Neural progenitor cell (in vitro differentiated cells): ENCODE measurements around the gene LPAR2. TPM values are rescaled to one million over a fixed set of nuclear protein-coding genes. Genes with fewer than 3 reads are reported as not detected.

ENCODE experiments used
- DNase-seq: peaks from one replicate; pipeline ENCODE4 v3.0.0-alpha.2; 2016; ENCODE audit warnings: low spot score
- H2AFZ ChIP-seq: fragments of 200-600 bp; sonication (generic); replicated peaks from 2 replicates; pipeline ENCODE4 v1.6.1; 2016; ENCODE audit warnings: antibody characterized with exemption
- H3F3A ChIP-seq: fragments of 200-600 bp; sonication (generic); 2 replicates; pipeline ENCODE4 v1.6.1; 2016; ENCODE audit warnings: antibody characterized with exemption, low read depth
- H3K27ac ChIP-seq: fragments of 200-600 bp; sonication (generic); 2 replicates; pipeline ENCODE4 v1.5.1; 2016; ENCODE audit warnings: mild to moderate bottlenecking
- H3K27me3 ChIP-seq: fragments of 200-600 bp; sonication (generic); 2 replicates; pipeline ENCODE4 v1.6.1; 2016; ENCODE audit warnings: mild to moderate bottlenecking, moderate library complexity
- H3K36me3 ChIP-seq: fragments of 200-600 bp; sonication (generic); 2 replicates; pipeline ENCODE4 v1.5.1; 2016
- H3K4me1 ChIP-seq: fragments of 200-600 bp; sonication (generic); 2 replicates; pipeline ENCODE4 v1.6.1; 2016; ENCODE audit warnings: mixed run types
- H3K4me2 ChIP-seq: fragments of 200-600 bp; sonication (generic); 2 replicates; pipeline ENCODE4 v1.6.1; 2016
- H3K4me3 ChIP-seq: fragments of 200-600 bp; sonication (generic); 2 replicates; pipeline ENCODE4 v1.5.1; 2016
- H3K79me2 ChIP-seq: fragments of 200-600 bp; sonication (generic); 2 replicates; pipeline ENCODE4 v1.6.1; 2016; ENCODE audit warnings: low read depth
- H3K9ac ChIP-seq: fragments of 200-600 bp; sonication (generic); 2 replicates; pipeline ENCODE4 v1.6.1; 2016
- H3K9me3 ChIP-seq: fragments of 200-600 bp; sonication (generic); 2 replicates; pipeline ENCODE4 v1.5.1; 2016; ENCODE audit warnings: low read depth
- H4K20me1 ChIP-seq: fragments of 200-600 bp; sonication (generic); 2 replicates; pipeline ENCODE4 v1.6.1; 2016; ENCODE audit warnings: low read depth
- H3K27ac Mint-ChIP-seq: 3 replicates; pipeline ENCODE4 v1.8.0; 2021; ENCODE audit warnings: mixed read lengths
- H3K27me3 Mint-ChIP-seq: 2 replicates; pipeline ENCODE4 v1.8.0; 2022; ENCODE audit warnings: low read depth, mild to moderate bottlenecking, inconsistent platforms, moderate library complexity, mixed read lengths; ENCODE audit not compliant: insufficient read depth
- H3K36me3 Mint-ChIP-seq: 3 replicates; pipeline ENCODE4 v1.8.0; 2021; ENCODE audit warnings: mixed read lengths
- H3K4me1 Mint-ChIP-seq: 3 replicates; pipeline ENCODE4 v1.8.0; 2021; ENCODE audit warnings: mixed read lengths
- H3K4me3 Mint-ChIP-seq: 3 replicates; pipeline ENCODE4 v1.8.0; 2021; ENCODE audit warnings: mild to moderate bottlenecking, moderate library complexity, mixed read lengths
- H3K9me3 Mint-ChIP-seq: 3 replicates; pipeline ENCODE4 v1.8.0; 2020; ENCODE audit warnings: mixed read lengths
- EZH2 ChIP-seq: fragments of 200-600 bp; sonication (generic); IDR thresholded peaks from 2 replicates; pipeline ENCODE4 v1.6.1; 2017; ENCODE audit warnings: antibody characterized with exemption, mild to moderate bottlenecking, moderate library complexity
- EZH2phosphoT487 ChIP-seq: fragments of 200-600 bp; sonication (generic); IDR thresholded peaks from 2 replicates; pipeline ENCODE4 v1.6.1; 2017; ENCODE audit warnings: antibody characterized with exemption
- total RNA-seq: library from RNA; depleted of rRNA; stranded (reverse); fragments of >200 nt; gene quantifications from 2 replicates; pipeline ENCODE4 v1.2.3, GENCODE V29; 2015; ENCODE audit warnings: low replicate concordance
- TF ChIP-seq, protein P1 (sequence below): fragments of 200-600 bp; sonication (generic); IDR thresholded peaks from 2 replicates; pipeline ENCODE4 v1.5.1; 2017; ENCODE audit warnings: antibody characterized with exemption, mild to moderate bottlenecking

The LPAR2 gene
- total RNA-seq, 1 donor from 2014 or later, result 21.2 TPM

DNA sequence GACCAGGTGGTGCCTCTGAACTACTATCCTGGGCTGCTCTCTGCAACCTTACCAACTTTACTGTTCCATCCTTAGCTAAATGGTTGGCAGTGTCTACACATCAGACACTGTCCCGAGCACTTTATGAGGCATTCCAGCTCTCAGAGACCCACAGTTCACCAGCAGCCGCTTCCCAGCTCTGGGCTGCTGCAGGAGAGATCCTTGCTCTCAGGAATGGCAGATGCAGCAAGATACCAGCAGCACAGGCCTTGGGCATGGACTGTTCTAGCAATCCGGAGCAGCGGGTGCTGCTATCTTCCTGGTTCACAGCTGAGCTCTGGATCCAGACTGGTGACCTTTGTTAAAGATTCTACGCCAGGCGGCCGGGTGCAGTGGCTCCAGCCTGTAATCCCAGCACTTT, 3.3 kb upstream of the LPAR2 start:
- Histone ChIP-seq H3K4me1 (peaks cover 2% of the 10 kb centered on the region), H3K4me2 (no peak overlapping the region), H3K27me3 (no peaks in the 10 kb centered on the region), H2AFZ (no peak overlapping the region), H3K4me3 (no peak overlapping the region), H3K27ac (no peak overlapping the region), H3K79me2 (peaks cover 16% of the 10 kb centered on the region), H3K9ac (no peak overlapping the region), H3K9me3 (no peaks in the 10 kb centered on the region), H3F3A (peaks cover 3% of the 10 kb centered on the region), H3K36me3 (no peaks in the 10 kb centered on the region), H4K20me1 (peaks cover 5% of the 10 kb centered on the region)
- H3K27me3 Mint-ChIP-seq, result peaks cover 10% of the 10 kb centered on the region
- H3K27ac Mint-ChIP-seq, result no peak overlapping the region
- TF ChIP-seq EZH2phosphoT487 (no peak), EZH2 (no peak)
- TF ChIP-seq, protein P1, sequence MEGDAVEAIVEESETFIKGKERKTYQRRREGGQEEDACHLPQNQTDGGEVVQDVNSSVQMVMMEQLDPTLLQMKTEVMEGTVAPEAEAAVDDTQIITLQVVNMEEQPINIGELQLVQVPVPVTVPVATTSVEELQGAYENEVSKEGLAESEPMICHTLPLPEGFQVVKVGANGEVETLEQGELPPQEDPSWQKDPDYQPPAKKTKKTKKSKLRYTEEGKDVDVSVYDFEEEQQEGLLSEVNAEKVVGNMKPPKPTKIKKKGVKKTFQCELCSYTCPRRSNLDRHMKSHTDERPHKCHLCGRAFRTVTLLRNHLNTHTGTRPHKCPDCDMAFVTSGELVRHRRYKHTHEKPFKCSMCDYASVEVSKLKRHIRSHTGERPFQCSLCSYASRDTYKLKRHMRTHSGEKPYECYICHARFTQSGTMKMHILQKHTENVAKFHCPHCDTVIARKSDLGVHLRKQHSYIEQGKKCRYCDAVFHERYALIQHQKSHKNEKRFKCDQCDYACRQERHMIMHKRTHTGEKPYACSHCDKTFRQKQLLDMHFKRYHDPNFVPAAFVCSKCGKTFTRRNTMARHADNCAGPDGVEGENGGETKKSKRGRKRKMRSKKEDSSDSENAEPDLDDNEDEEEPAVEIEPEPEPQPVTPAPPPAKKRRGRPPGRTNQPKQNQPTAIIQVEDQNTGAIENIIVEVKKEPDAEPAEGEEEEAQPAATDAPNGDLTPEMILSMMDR, result no peak
- no peak overlapping the region for H3K4me3 Mint-ChIP-seq
- H3K4me1 Mint-ChIP-seq, result peaks cover 11% of the 10 kb centered on the region
- no peaks in the 10 kb centered on the region for H3K9me3 Mint-ChIP-seq
- no peak for DNase-seq
- peaks cover 18% of the 10 kb centered on the region for H3K36me3 Mint-ChIP-seq

DNA sequence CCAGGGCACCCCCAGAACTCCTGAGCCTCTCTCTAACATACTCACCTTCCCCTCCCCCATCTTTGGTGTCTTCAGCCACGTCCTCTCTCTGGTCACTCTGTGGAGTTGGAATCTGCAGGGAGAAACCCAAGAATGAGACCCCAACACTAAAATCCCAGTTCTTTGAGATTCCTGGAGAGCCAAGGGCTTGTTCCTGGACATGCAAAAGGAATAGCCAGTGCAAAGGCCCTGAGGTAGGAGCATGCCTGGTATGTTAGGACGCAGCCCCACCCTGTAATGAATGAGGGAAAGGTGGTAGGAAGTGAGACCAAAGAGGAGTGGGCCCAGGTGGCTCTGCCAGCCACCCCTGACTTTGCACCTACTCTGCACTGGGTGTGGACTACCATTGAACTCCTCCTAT, 2.4 kb upstream of the LPAR2 start:
- TF ChIP-seq EZH2, result no peak
- TF ChIP-seq EZH2phosphoT487, result no peak
- TF ChIP-seq, protein P1, result no peak
- H2AFZ ChIP-seq, result no peak overlapping the region
- H3K4me3 Mint-ChIP-seq, result no peak overlapping the region
- no peaks in the 10 kb centered on the region for H3K9me3 Mint-ChIP-seq
- peaks cover 10% of the 10 kb centered on the region for H3K27me3 Mint-ChIP-seq
- H3K4me1 ChIP-seq, result peaks cover 7% of the 10 kb centered on the region
- no peak overlapping the region for H3K4me3 ChIP-seq
- no peak overlapping the region for H3K9ac ChIP-seq
- H3K4me2 ChIP-seq, result no peak overlapping the region
- no peaks in the 10 kb centered on the region for H3K9me3 ChIP-seq
- H3K36me3 ChIP-seq, result no peaks in the 10 kb centered on the region
- peaks cover 12% of the 10 kb centered on the region for H4K20me1 ChIP-seq
- peaks cover 3% of the 10 kb centered on the region for H3F3A ChIP-seq
- H3K4me1 Mint-ChIP-seq, result peaks cover 15% of the 10 kb centered on the region
- H3K27ac ChIP-seq, result no peak overlapping the region
- no peak overlapping the region for H3K27ac Mint-ChIP-seq
- peaks cover 19% of the 10 kb centered on the region for H3K36me3 Mint-ChIP-seq
- peaks cover 19% of the 10 kb centered on the region for H3K79me2 ChIP-seq
- DNase-seq, result no peak
- no peaks in the 10 kb centered on the region for H3K27me3 ChIP-seq

DNA sequence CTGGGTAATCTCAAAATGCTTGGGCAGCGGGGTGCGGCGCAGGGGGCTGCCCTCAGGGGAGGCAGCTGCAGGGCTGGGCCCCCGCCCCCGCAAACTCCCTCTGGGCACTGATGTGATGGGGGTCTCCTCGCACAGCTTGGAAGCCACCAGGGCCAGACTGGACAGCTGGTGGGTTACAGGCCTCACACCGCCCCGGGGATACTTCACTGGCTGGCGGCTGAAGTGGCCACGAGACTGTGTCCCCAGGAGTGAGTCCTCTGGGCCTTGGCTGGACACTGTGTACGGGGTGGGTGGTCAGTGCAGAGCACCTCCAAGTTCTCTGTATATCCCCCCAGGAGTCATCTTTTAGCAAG, 2.0 kb upstream of the LPAR2 start:
- no peak for DNase-seq
- no peak overlapping the region for H3K4me2 ChIP-seq
- no peaks in the 10 kb centered on the region for H3K9me3 Mint-ChIP-seq
- peaks cover 3% of the 10 kb centered on the region for H3F3A ChIP-seq
- no peaks in the 10 kb centered on the region for H3K9me3 ChIP-seq
- no peak overlapping the region for H3K4me3 Mint-ChIP-seq
- no peaks in the 10 kb centered on the region for H3K27me3 ChIP-seq
- no peaks in the 10 kb centered on the region for H3K36me3 ChIP-seq
- H3K27me3 Mint-ChIP-seq, result peaks cover 10% of the 10 kb centered on the region
- peaks cover 7% of the 10 kb centered on the region for H3K4me1 ChIP-seq
- peaks cover 13% of the 10 kb centered on the region for H4K20me1 ChIP-seq
- H3K27ac Mint-ChIP-seq, result no peak overlapping the region
- H3K27ac ChIP-seq, result no peak overlapping the region
- peaks cover 19% of the 10 kb centered on the region for H3K36me3 Mint-ChIP-seq
- H3K79me2 ChIP-seq, result peaks cover 23% of the 10 kb centered on the region
- no peak overlapping the region for H3K4me3 ChIP-seq
- H2AFZ ChIP-seq, result no peak overlapping the region
- TF ChIP-seq EZH2phosphoT487 (no peak), EZH2 (no peak)
- TF ChIP-seq, protein P1, result no peak
- H3K9ac ChIP-seq, result no peak overlapping the region
- H3K4me1 Mint-ChIP-seq, result peaks cover 15% of the 10 kb centered on the region
